Activated CD8-positive, alpha-beta memory T cell treated with anti-CD3 and anti-CD28 coated beads, Interleukin-2, amount 50 U/mL, for 48 hours (primary cell): ENCODE results near the gene ANKHD1.

ENCODE experiments used
- DNase-seq: peaks from one replicate; pipeline ENCODE4 v3.0.0-alpha.2; 2020

ANKHD1 gene

GRCh38 chr5:140546851-140547507, 145.3 kb downstream of the ANKHD1 start:
- no peak for DNase-seq

GRCh38 chr5:140547508-140548299, 146.1 kb downstream of the ANKHD1 start, which contains the start of gene EIF4EBP3:
EIF4EBP3 (plus strand) TSS chr5:140547662; CDS start chr5:140547738, 76 bp downstream.
- peak; percentile 90 for DNase-seq

- peak; percentile 52 for DNase-seq
Observed at GRCh38 chr5:140548300-140548688, 146.7 kb downstream of the ANKHD1 start.

GRCh38 chr5:140548791-140549190, 147.2 kb downstream of the ANKHD1 start:
- DNase-seq: peak; percentile 54

GRCh38 chr5:140549237-140550144, 147.9 kb downstream of the ANKHD1 start:
- peak; percentile 51 for DNase-seq

- DNase-seq: peak; percentile 43
Observed at GRCh38 chr5:140550147-140551079, 148.8 kb downstream of the ANKHD1 start.

- DNase-seq: peak; percentile 40
Observed at GRCh38 chr5:140551872-140552271, 150.2 kb downstream of the ANKHD1 start.

- peak; percentile 42 for DNase-seq
Observed at GRCh38 chr5:140553657-140554056, 152.0 kb downstream of the ANKHD1 start.

- DNase-seq: no peak
Observed at GRCh38 chr5:140554454-140554853, 152.8 kb downstream of the ANKHD1 start.

- peak; percentile 44 for DNase-seq
Observed at GRCh38 chr5:140555747-140556312, 154.2 kb downstream of the ANKHD1 start.

- peak; percentile 28 for DNase-seq
Observed at GRCh38 chr5:140556438-140556837, 154.8 kb downstream of the ANKHD1 start.

- peak; percentile 95 for DNase-seq
Observed at GRCh38 chr5:140557136-140557805, 155.6 kb downstream of the ANKHD1 start, which contains the start of gene SRA1. SRA1 (minus strand) TSS chr5:140557473; CDS start chr5:140557452, 21 bp downstream.

GRCh38 chr5:140557965-140558364, 156.3 kb downstream of the ANKHD1 start:
- peak; percentile 32 for DNase-seq

GRCh38 chr5:140558542-140558941, 156.9 kb downstream of the ANKHD1 start:
- DNase-seq: peak; percentile 47

- peak; percentile 35 for DNase-seq
Observed at GRCh38 chr5:140560227-140560626, 158.6 kb downstream of the ANKHD1 start.

- DNase-seq: peak; percentile 45
Observed at GRCh38 chr5:140561753-140562523, 160.3 kb downstream of the ANKHD1 start.

- DNase-seq: peak; percentile 56
Observed at GRCh38 chr5:140563596-140563995, 162.0 kb downstream of the ANKHD1 start.

GRCh38 chr5:140564196-140565023, 162.8 kb downstream of the ANKHD1 start, which contains the start of the genes APBB3 and SLC35A4:
APBB3 (minus strand) TSS chr5:140564598; CDS start chr5:140564245, 353 bp downstream.
SLC35A4 (plus strand) TSS chr5:140564828; CDS start chr5:140567170, 2,342 bp downstream.
- peak; percentile 93 for DNase-seq
